CD8-positive, alpha-beta memory T cell (primary cell): ENCODE measurements around the gene FBXL19. TPM values are rescaled to one million over a fixed set of nuclear protein-coding genes. Genes with fewer than 3 reads are reported as not detected.

Source experiments
- CTCF ChIA-PET: fragments of 350-600 bp; sonication (Branson Sonifier 250); formaldehyde crosslinking; loops from one replicate; lab custom pipeline; 2021; ENCODE audit warnings: antibody characterized with exemption; lab: Charles Lee
- POLR2A ChIA-PET: fragments of 350-600 bp; sonication (Branson Sonifier 250); formaldehyde crosslinking; loops from one replicate; lab custom pipeline; 2021; ENCODE audit warnings: antibody characterized with exemption; lab: Charles Lee
- DNase-seq, 5 donors: peaks; one replicate each; pipeline versions ENCODE4 v3.0.0 to v3.0.0-alpha.2; 2020 to 2022; ENCODE audit warnings: mixed read lengths in 1 of 5
- H3K27ac ChIP-seq: one replicate; pipeline ENCODE4 v1.7.0; 2013; ENCODE audit warnings: low read depth, mild to moderate bottlenecking, low read length, moderate library complexity
- H3K27me3 ChIP-seq: 2 replicates; pipeline ENCODE4 v1.7.0; 2013; ENCODE audit warnings: low read length, mild to moderate bottlenecking; ENCODE audit not compliant: insufficient read depth, poor library complexity, severe bottlenecking
- H3K36me3 ChIP-seq: 2 replicates; pipeline ENCODE4 v1.7.0; 2013; ENCODE audit warnings: mild to moderate bottlenecking, low read length, moderate library complexity; ENCODE audit not compliant: insufficient read depth
- H3K4me1 ChIP-seq: 2 replicates; pipeline ENCODE4 v1.7.0; 2013; ENCODE audit warnings: mild to moderate bottlenecking, low read length, moderate library complexity; ENCODE audit not compliant: insufficient read depth
- H3K4me3 ChIP-seq: 2 replicates; pipeline ENCODE4 v1.7.0; 2013; ENCODE audit warnings: mild to moderate bottlenecking, low read length
- H3K9me3 ChIP-seq: 2 replicates; pipeline ENCODE4 v1.7.0; 2013; ENCODE audit warnings: mild to moderate bottlenecking, low read length
- H3K27ac Mint-ChIP-seq, 8 donors: one replicate each; pipeline ENCODE4 v1.8.0; 2020 to 2021; ENCODE audit warnings: mixed read lengths in 8 of 8, mild to moderate bottlenecking in 6 of 8, inconsistent platforms in 3 of 8, moderate library complexity in 3 of 8
- H3K27me3 Mint-ChIP-seq, 2 donors: one replicate each; pipeline ENCODE4 v1.8.0; 2020 to 2021; ENCODE audit warnings: mixed read lengths in 2 of 2, mild to moderate bottlenecking in 1 of 2, moderate library complexity in 1 of 2
- H3K36me3 Mint-ChIP-seq, 3 donors: one replicate each; pipeline ENCODE4 v1.8.0; 2020 to 2021; ENCODE audit warnings: mixed read lengths in 3 of 3, inconsistent platforms in 1 of 3, mild to moderate bottlenecking in 1 of 3
- H3K4me1 Mint-ChIP-seq, 3 donors: one replicate each; pipeline ENCODE4 v1.8.0; 2020 to 2021; ENCODE audit warnings: mixed read lengths in 3 of 3, inconsistent platforms in 1 of 3, mild to moderate bottlenecking in 1 of 3
- H3K4me3 Mint-ChIP-seq, 7 donors: one replicate each; pipeline ENCODE4 v1.8.0; 2020 to 2021; ENCODE audit warnings: mixed read lengths in 7 of 7, mild to moderate bottlenecking in 6 of 7, moderate library complexity in 4 of 7, inconsistent platforms in 2 of 7
- H3K9me3 Mint-ChIP-seq, 5 donors: one replicate each; pipeline ENCODE4 v1.8.0; 2020 to 2022; ENCODE audit warnings: mixed read lengths in 5 of 5, mild to moderate bottlenecking in 3 of 5, moderate library complexity in 2 of 5, inconsistent platforms in 1 of 5
- polyA plus RNA-seq: library from polyadenylated mRNA; unstranded; fragments of 300-500 nt; fragmentation: Illumina TruSeq; gene quantifications from one replicate; pipeline ENCODE4 v1.2.3, GENCODE V29; 2021
- total RNA-seq, 2 experiments: library from RNA; stranded (reverse); gene quantifications; one replicate each; pipeline ENCODE4 v1.2.3, GENCODE V29; 2021

Gene FBXL19
- 10 to 100 TPM; 28.7 to 29.2 TPM for total RNA-seq
- 0.25 TPM for polyA plus RNA-seq

- POLR2A ChIA-PET: no interaction called here
- Mint-ChIP-seq H3K9me3 (no peaks in the 10 kb centered on the region), H3K27me3 (no peaks in the 10 kb centered on the region), H3K36me3 (peaks cover 0 to 18% (median 0%) of the 10 kb centered on the region in 3 donors), H3K4me3 (peak within 1 kb of the TSS; percentile 93 to 99 (median 96)), H3K4me1 (peaks cover 15 to 33% (median 16%) of the 10 kb centered on the region in 3 donors), H3K27ac (peak within 1 kb of the TSS; percentile 95 to 100 (median 98))
- Histone ChIP-seq H3K4me3 (peak within 1 kb of the TSS; percentile 95), H3K36me3 (no peaks in the 10 kb centered on the region), H3K27me3 (no peaks in the 10 kb centered on the region), H3K9me3 (no peaks in the 10 kb centered on the region), H3K4me1 (no peaks in the 10 kb centered on the region), H3K27ac (peak within 1 kb of the TSS; percentile 84)
- CTCF ChIA-PET: no interaction called here
- peak in 1 of 5 donors; percentile 62 for DNase-seq
These were observed at the start of gene FBXL19 for GRCh38 chr16:30923554-30924075. FBXL19 (plus strand) TSS chr16:30923572; CDS start chr16:30925755, 2,183 bp downstream.

- Mint-ChIP-seq H3K36me3 (peaks cover 4 to 30% (median 7%) of the 10 kb centered on the region in 3 donors), H3K9me3 (no peaks in the 10 kb centered on the region), H3K4me1 (peaks cover 31 to 50% (median 44%) of the 10 kb centered on the region in 3 donors), H3K27ac (peak overlapping the region; percentile 90 to 98 (median 97)), H3K27me3 (no peaks in the 10 kb centered on the region), H3K4me3 (peak overlapping the region; percentile 86 to 98 (median 90))
- Histone ChIP-seq H3K9me3 (no peaks in the 10 kb centered on the region), H3K36me3 (no peaks in the 10 kb centered on the region), H3K27me3 (no peaks in the 10 kb centered on the region), H3K4me3 (peak overlapping the region; percentile 81), H3K4me1 (peaks cover 31% of the 10 kb centered on the region), H3K27ac (peak overlapping the region; percentile 84)
- no peak for DNase-seq
- ChIA-PET POLR2A (interaction anchor here (0.5 to 3.2 kb wide), 9 partner anchors 19 to 306 kb away, joined by 3 to 42 read pairs (median 5); partner anchors contain the start of genes BCL7C, FBRS, FUS and ZNF646), CTCF (interaction anchor here (0.9 to 4.1 kb wide), 9 partner anchors 24 to 69 kb away, joined by 3 to 38 read pairs (median 3); no protein-coding TSS in a partner anchor)
These were observed 49.0 kb upstream of the FBXL19 start for GRCh38 chr16:30874244-30874820.

GRCh38 chr16:30874821-30875717, 48.3 kb upstream of the FBXL19 start:
- Mint-ChIP-seq H3K4me1 (peaks cover 31 to 51% (median 44%) of the 10 kb centered on the region in 3 donors), H3K36me3 (peaks cover 4 to 34% (median 7%) of the 10 kb centered on the region in 3 donors), H3K4me3 (peak overlapping the region; percentile 86 to 98 (median 90)), H3K27me3 (no peaks in the 10 kb centered on the region), H3K27ac (peak overlapping the region; percentile 90 to 98 (median 97)), H3K9me3 (no peaks in the 10 kb centered on the region)
- H3K4me3 ChIP-seq: peak overlapping the region; percentile 81
- no peaks in the 10 kb centered on the region for H3K27me3 ChIP-seq
- CTCF ChIA-PET: interaction anchor here (0.9 to 4.1 kb wide), 10 partner anchors 23 to 70 kb away, joined by 3 to 38 read pairs (median 4); no protein-coding TSS in a partner anchor
- POLR2A ChIA-PET: interaction anchor here (0.9 to 3.2 kb wide), 10 partner anchors 18 to 305 kb away, joined by 3 to 42 read pairs (median 5); partner anchors contain the start of genes BCL7C, FBRS, FUS and PHKG2
- H3K9me3 ChIP-seq: no peaks in the 10 kb centered on the region
- H3K36me3 ChIP-seq: no peaks in the 10 kb centered on the region
- DNase-seq: peak; percentile 76 to 89 (median 85)
- H3K27ac ChIP-seq: peak overlapping the region; percentile 84
- H3K4me1 ChIP-seq: peaks cover 31% of the 10 kb centered on the region

- Mint-ChIP-seq H3K4me1 (peaks cover 34 to 56% (median 48%) of the 10 kb centered on the region in 3 donors), H3K27me3 (no peaks in the 10 kb centered on the region), H3K36me3 (peaks cover 4 to 41% (median 7%) of the 10 kb centered on the region in 3 donors), H3K9me3 (no peaks in the 10 kb centered on the region), H3K4me3 (peak overlapping the region; percentile 86 to 98 (median 90)), H3K27ac (peak overlapping the region; percentile 90 to 98 (median 97))
- peak overlapping the region; percentile 84 for H3K27ac ChIP-seq
- peak in 2 of 5 donors; percentile 31 to 44 for DNase-seq
- H3K36me3 ChIP-seq: no peaks in the 10 kb centered on the region
- H3K4me1 ChIP-seq: peaks cover 31% of the 10 kb centered on the region
- H3K4me3 ChIP-seq: peak overlapping the region; percentile 81
- ChIA-PET CTCF (interaction anchor here (1.0 to 4.1 kb wide), 5 partner anchors 20 to 97 kb away, joined by 3 to 38 read pairs (median 4); no protein-coding TSS in a partner anchor), POLR2A (interaction anchor here (0.6 to 3.2 kb wide), 8 partner anchors 17 to 175 kb away, joined by 3 to 42 read pairs (median 6); partner anchors contain the start of genes BCL7C and PHKG2)
- no peaks in the 10 kb centered on the region for H3K9me3 ChIP-seq
- H3K27me3 ChIP-seq: no peaks in the 10 kb centered on the region
These were observed 47.2 kb upstream of the FBXL19 start for GRCh38 chr16:30875871-30876801.

GRCh38 chr16:30876867-30877266, 46.5 kb upstream of the FBXL19 start:
- Mint-ChIP-seq H3K27ac (peak overlapping the region; percentile 90 to 98 (median 97)), H3K4me3 (peak overlapping the region; percentile 86 to 98 (median 90))
- H3K27ac ChIP-seq: peak overlapping the region; percentile 84

GRCh38 chr16:30882429-30883310, 40.7 kb upstream of the FBXL19 start:
- H3K4me3 Mint-ChIP-seq: no peak overlapping the region

More at GRCh38 chr16:30876867-30877266, 46.5 kb upstream of the FBXL19 start:
- H3K9me3 ChIP-seq: no peaks in the 10 kb centered on the region
- no peaks in the 10 kb centered on the region for H3K36me3 ChIP-seq
- H3K27me3 ChIP-seq: no peaks in the 10 kb centered on the region
- peaks cover 31% of the 10 kb centered on the region for H3K4me1 ChIP-seq
- DNase-seq: no peak
- ChIA-PET POLR2A (interaction anchor here (0.6 to 3.2 kb wide), 3 partner anchors 19 to 174 kb away, joined by 6 to 42 read pairs (median 10); no protein-coding TSS in a partner anchor), CTCF (interaction anchor here (1.0 to 1.7 kb wide), 3 partner anchors 21 to 96 kb away, joined by 3 to 4 read pairs (median 3); no protein-coding TSS in a partner anchor)
- Mint-ChIP-seq H3K4me1 (peaks cover 34 to 62% (median 46%) of the 10 kb centered on the region in 3 donors), H3K9me3 (no peaks in the 10 kb centered on the region), H3K27me3 (no peaks in the 10 kb centered on the region), H3K36me3 (peaks cover 4 to 48% (median 9%) of the 10 kb centered on the region in 3 donors)
- peak overlapping the region; percentile 81 for H3K4me3 ChIP-seq

More at GRCh38 chr16:30882429-30883310, 40.7 kb upstream of the FBXL19 start:
- H3K27ac ChIP-seq: no peak overlapping the region
- H3K27me3 Mint-ChIP-seq: no peaks in the 10 kb centered on the region
- no peak overlapping the region for H3K4me3 ChIP-seq
- H3K4me1 ChIP-seq: no peaks in the 10 kb centered on the region
- no peak for DNase-seq
- H3K4me1 Mint-ChIP-seq: peaks cover 22 to 50% (median 24%) of the 10 kb centered on the region in 3 donors
- H3K27me3 ChIP-seq: no peaks in the 10 kb centered on the region
- peak overlapping the region; percentile 13 to 96 (median 76) for H3K27ac Mint-ChIP-seq
- ChIA-PET POLR2A (interaction anchor here (0.7 kb wide), 1 partner anchor 20 kb away, joined by 3 read pairs; no protein-coding TSS in a partner anchor), CTCF (interaction anchor here (0.7 to 1.2 kb wide), 2 partner anchors 11 to 38 kb away, joined by 3 read pairs; no protein-coding TSS in a partner anchor)
- H3K9me3 Mint-ChIP-seq: no peaks in the 10 kb centered on the region
- peaks cover 0 to 66% (median 6%) of the 10 kb centered on the region in 3 donors for H3K36me3 Mint-ChIP-seq
- H3K9me3 ChIP-seq: no peaks in the 10 kb centered on the region
- H3K36me3 ChIP-seq: peaks cover 3% of the 10 kb centered on the region
